Muscle of arm (tissue), 12 donors: Measurements from ENCODE around the gene TNS1. TPM values are rescaled to one million over a fixed set of nuclear protein-coding genes. Genes with fewer than 3 reads are reported as not detected.

Experiments
- DNase-seq: peaks from one replicate; pipeline ENCODE4 v3.0.0-alpha.2; 2013
- polyA plus RNA-seq, 12 donors: library from polyadenylated mRNA; unstranded; fragments of 120-200 nt; gene quantifications; one replicate each; pipeline ENCODE4 v1.2.1, GENCODE V29; 2013; ENCODE audit not compliant: insufficient read length in 12 of 12

Gene TNS1
- polyA plus RNA-seq, 12 donors: 88.6 to 146 (median 122) TPM

GRCh38 chr2:217752714-217753459, 249.9 kb downstream of the TNS1 start:
- DNase-seq: no peak

GRCh38 chr2:217751952-217752351, 250.8 kb downstream of the TNS1 start:
- no peak for DNase-seq

- DNase-seq: no peak
Measured at GRCh38 chr2:217751192-217751591, 251.6 kb downstream of the TNS1 start.

Other genes starting within 250 kb of the TNS1 start
- gene RUFY4, start 66.3 kb upstream of the TNS1 start, polyA plus RNA-seq: under 1 TPM in 4 of 12 donors, not detected in 8; 0.08 to 0.68 (median 0.39) TPM
- 1 to 10 TPM in 2 of 12 donors, under 1 TPM in 8, not detected in 2; 0.20 to 1.4 (median 0.34) TPM for gene CXCR2, start 123.0 kb upstream of the TNS1 start, polyA plus RNA-seq
- gene CXCR1, start 164.0 kb upstream of the TNS1 start, polyA plus RNA-seq: under 1 TPM in 5 of 12 donors, not detected in 7; 0.07 to 0.36 (median 0.28) TPM
- gene ARPC2, start 214.2 kb upstream of the TNS1 start, polyA plus RNA-seq: 100 to 1,000 TPM in 11 of 12 donors, not detected in 1; 192 to 390 (median 260) TPM